K562 (cell line): ENCODE results near the gene CRELD2. TPM values are rescaled to one million over a fixed set of nuclear protein-coding genes. Genes with fewer than 3 reads are reported as not detected.
A peak's percentile ranks its signal among the peaks of the same experiment; 100 is the strongest.

Experiments used
- ATAC-seq: fragments of 200-7000 bp; cut with Tn5 transposase; 3 replicates; pipeline ENCODE4 v1.9.1; 2020; ENCODE audit warnings: moderate library complexity
- BruUV-seq: library from RNA; stranded (reverse); fragments of 400-500 nt; replicated peaks from 2 replicates; lab custom pipeline; 2021; lab: Mats Ljungman, UMichigan
- CTCF ChIA-PET: fragments of 300-600 bp; formaldehyde crosslinking; extraction: SDS; loops from one replicate; lab custom pipeline; 2021; ENCODE audit warnings: low intra/inter-chr PET ratio; lab: Yijun Ruan, JAX
- POLR2A ChIA-PET: fragments of 300-600, 350-650 bp; sonication (Branson Sonifier 250); formaldehyde crosslinking; extraction: SDS; loops from one replicate; lab custom pipeline; 2021; ENCODE audit warnings: antibody characterized with exemption, inconsistent platforms; lab: Yijun Ruan, JAX
- DNase-seq, 4 experiments: peaks; one replicate each; pipeline versions ENCODE4 v3.0.0 to v3.0.0-alpha.2; 2011 to 2018; ENCODE audit warnings: low spot score in 3 of 4, mixed read lengths in 3 of 4; ENCODE audit errors: extremely low read depth in 1 of 4
- FAIRE-seq: peaks from 2 replicates; lab custom pipeline; 2011; peaks lifted over from hg19 to GRCh38; lab: Jason Lieb, UNC
- H2AFZ ChIP-seq: 2 replicates; pipeline ENCODE4 v1.6.0; 2011; ENCODE audit warnings: low read depth, low read length, control low read depth, inconsistent platforms
- H3K27ac ChIP-seq: fragments of 200-600 bp; 3 replicates; pipeline ENCODE4 v1.8.0; 2011; ENCODE audit warnings: low read depth, mild to moderate bottlenecking, control low read depth, inconsistent platforms, low read length, moderate library complexity, mixed read lengths; ENCODE audit errors: extremely low read depth
- H3K27me3 ChIP-seq, 2 experiments: fragments of 300-600 bp in 1 of 2; 2 replicates in 1 of 2; 3 replicates in 1 of 2; pipeline versions ENCODE4 v1.6.0 to v1.8.0; 2011; ENCODE audit warnings: inconsistent platforms in 2 of 2, low read length in 2 of 2, mild to moderate bottlenecking in 1 of 2, mixed read lengths in 1 of 2, moderate library complexity in 1 of 2; ENCODE audit not compliant: control insufficient read depth in 2 of 2, insufficient read depth in 2 of 2
- H3K36me3 ChIP-seq: fragments of 300-600 bp; 3 replicates; pipeline ENCODE4 v1.8.0; 2011; ENCODE audit warnings: mild to moderate bottlenecking, low read length, inconsistent platforms; ENCODE audit not compliant: control insufficient read depth, insufficient read depth
- H3K4me1 ChIP-seq, 2 experiments: fragments of 200-600 bp in 1 of 2; replicated peaks in 1 of 2; 2 replicates in 1 of 2; 3 replicates in 1 of 2; pipeline versions ENCODE4 v1.5.1 to v1.8.0; 2011; ENCODE audit warnings: inconsistent platforms in 2 of 2, low read length in 2 of 2, mild to moderate bottlenecking in 1 of 2, mixed read lengths in 1 of 2, moderate library complexity in 1 of 2; ENCODE audit not compliant: control insufficient read depth in 2 of 2, insufficient read depth in 2 of 2
- H3K4me2 ChIP-seq: 2 replicates; pipeline ENCODE4 v1.6.1; 2011; ENCODE audit warnings: low read length, control low read depth, inconsistent platforms, mixed read lengths; ENCODE audit not compliant: insufficient read depth
- H3K4me3 ChIP-seq: fragments of 200-600 bp; sonication (generic), shearing (Covaris generic); 2 replicates; pipeline ENCODE4 v1.5.1; 2016; ENCODE audit warnings: control low read depth, inconsistent platforms
- H3K79me2 ChIP-seq: fragments of 200-600 bp; 3 replicates; pipeline ENCODE4 v1.8.0; 2011; ENCODE audit warnings: low read length, inconsistent platforms; ENCODE audit not compliant: control insufficient read depth, insufficient read depth
- H3K9ac ChIP-seq, 2 experiments: 2 replicates each; pipeline versions ENCODE4 v1.6.0 to v1.6.1; 2011; ENCODE audit warnings: low read depth in 2 of 2, low read length in 2 of 2, control low read depth in 1 of 2, inconsistent platforms in 1 of 2, mild to moderate bottlenecking in 1 of 2, mixed read lengths in 1 of 2; ENCODE audit not compliant: insufficient read depth in 1 of 2
- H3K9me1 ChIP-seq: one replicate; pipeline ENCODE4 v1.6.0; 2011; ENCODE audit warnings: inconsistent platforms, mild to moderate bottlenecking, low read length, moderate library complexity; ENCODE audit not compliant: control insufficient read depth, insufficient read depth
- H3K9me3 ChIP-seq: replicated peaks from 2 replicates; pipeline ENCODE4 v1.5.1; 2011; ENCODE audit warnings: low read depth, low read length, inconsistent platforms; ENCODE audit not compliant: control insufficient read depth, insufficient read depth
- H4K20me1 ChIP-seq: replicated peaks from 2 replicates; pipeline ENCODE4 v1.6.1; 2011; ENCODE audit warnings: low read length, inconsistent platforms, mixed read lengths; ENCODE audit not compliant: control insufficient read depth, insufficient read depth
- BRCA1 ChIP-seq, 2 experiments: fragments of 450-650 bp in 1 of 2; sonication (generic) in 1 of 2; formaldehyde crosslinking in 1 of 2; IDR thresholded peaks; 2 replicates each; pipeline versions ENCODE4 v1.5.0 to v1.6.1; 2017 to 2020; ENCODE audit warnings: mild to moderate bottlenecking in 1 of 2, missing genetic modification reagents in 1 of 2
- HDAC8 ChIP-seq: fragments of 450-650 bp; IDR thresholded peaks from 2 replicates; pipeline ENCODE4 v1.6.1; 2016; ENCODE audit warnings: mild to moderate bottlenecking, missing genetic modification characterization, moderate library complexity, missing compliant biosample characterization
- HDGF ChIP-seq: fragments of 450-650 bp; IDR thresholded peaks from 2 replicates; pipeline ENCODE4 v1.6.1; 2016
- MECOM ChIP-seq: fragments of 250-450 bp; sonication (Bioruptor Pico); IDR thresholded peaks from 2 replicates; pipeline ENCODE4 v1.8.0; 2022; ENCODE audit warnings: inconsistent platforms
- NCOA1 ChIP-seq: fragments of 450-650 bp; IDR thresholded peaks from 2 replicates; pipeline ENCODE4 v1.6.1; 2016; ENCODE audit warnings: low read depth
- NELFE ChIP-seq: IDR thresholded peaks from 2 replicates; pipeline ENCODE4 v1.6.1; 2011; ENCODE audit warnings: mild to moderate bottlenecking; ENCODE audit not compliant: insufficient read depth, insufficient read length
- NR2F6 ChIP-seq: fragments of 450-650 bp; formaldehyde crosslinking; IDR thresholded peaks from 2 replicates; pipeline ENCODE4 v1.4.0; 2020; ENCODE audit warnings: mild to moderate bottlenecking
- POLR2A ChIP-seq: fragments of 450-650 bp; conservative IDR thresholded peaks from 2 replicates; pipeline ENCODE4 v1.6.1; 2016
- PRPF4 ChIP-seq: fragments of 200-400 bp; formaldehyde crosslinking; IDR thresholded peaks from one replicate; pipeline ENCODE4 v1.6.1; 2017; ENCODE audit warnings: low read length, low read depth, mild to moderate bottlenecking; ENCODE audit not compliant: insufficient read depth, poor library complexity, severe bottlenecking
- SNIP1 ChIP-seq: fragments of 450-650 bp; IDR thresholded peaks from 2 replicates; pipeline ENCODE4 v1.7.1; 2017; ENCODE audit warnings: low read depth, mild to moderate bottlenecking
- SUPT5H ChIP-seq: fragments of 450-650 bp; IDR thresholded peaks from 2 replicates; pipeline ENCODE4 v1.6.1; 2016
- ZC3H4 ChIP-seq: sonication (generic); formaldehyde crosslinking; IDR thresholded peaks from 2 replicates; pipeline ENCODE4 v1.9.0; 2021; ENCODE audit warnings: missing genetic modification reagents, borderline replicate concordance
- ZNF134 ChIP-seq: fragments of 250-450 bp; sonication (Bioruptor Pico); conservative IDR thresholded peaks from 2 replicates; pipeline ENCODE4 v1.4.0; 2020
- ZNF217 ChIP-seq: sonication (generic); formaldehyde crosslinking; IDR thresholded peaks from 2 replicates; pipeline ENCODE4 v1.8.0; 2022; ENCODE audit warnings: mild to moderate bottlenecking, missing genetic modification reagents
- ZNF717 ChIP-seq: fragments of 250-450 bp; sonication (Bioruptor Pico); IDR thresholded peaks from 2 replicates; pipeline ENCODE4 v1.5.0; 2021
- WGBS: fragments of 100-300 bp; shearing (Covaris generic); methylation state at CpG from one replicate; pipeline ENCODE4 v1.1.6; 2016; ENCODE audit warnings: low coverage, mixed read lengths; ENCODE audit not compliant: insufficient coverage; ENCODE audit errors: missing lambda C conversion rate; 5-methylcytosine and 5-hydroxymethylcytosine counted together
- in situ Hi-C: fragments of 300-500 bp; cut with MboI; formaldehyde crosslinking; loops from 4 replicates; pipeline ENCODE4 v1.15.0; 2018; ENCODE audit warnings: inconsistent platforms, mixed read lengths
- intact Hi-C: fragments of 100-400 bp; cut with micrococcal nuclease; formaldehyde crosslinking; loops from 2 replicates; pipeline ENCODE4 v1.14.2; 2022
- polyA plus RNA-seq, 8 experiments: library from polyadenylated mRNA; depleted of rRNA in 4 of 8; stranded (reverse) in 5 of 8; unstranded in 3 of 8; fragments of >200 nt; fragmentation: Nextera tagmentation in 2 of 8; fragmentation: Illumina TruSeq in 1 of 8; extraction: Ambion mirVana in 2 of 8; extraction: Trizol in 1 of 8; gene quantifications; 2 replicates each; pipeline versions ENCODE4 v1.2.1 to v1.2.3, GENCODE V29; 2011 to 2014; ENCODE audit warnings: inconsistent platforms in 1 of 8, missing spikeins in 1 of 8
- total RNA-seq, 7 experiments: library from RNA; depleted of rRNA in 6 of 7; stranded (reverse); fragments of >200 nt in 6 of 7; fragmentation: Illumina TruSeq in 2 of 7; extraction: Trizol in 2 of 7; gene quantifications; 2 replicates each; pipeline versions ENCODE4 v1.2.1 to v1.2.3, GENCODE V29; 2011 to 2021; ENCODE audit warnings: low replicate concordance in 1 of 7
- TF ChIP-seq, protein P1 (sequence below), 2 experiments: fragments of 450-650 bp; IDR thresholded peaks; 2 replicates each; pipeline ENCODE4 v1.6.1; 2018; ENCODE audit warnings: mild to moderate bottlenecking in 2 of 2, low read depth in 1 of 2; ENCODE audit not compliant: partially characterized antibody in 2 of 2
- TF ChIP-seq, protein P2 (sequence below): fragments of 450-650 bp; formaldehyde crosslinking; IDR thresholded peaks from 2 replicates; pipeline ENCODE4 v1.4.0; 2020; ENCODE audit warnings: mild to moderate bottlenecking

The CRELD2 gene
- total and polyA plus RNA-seq, 9 of the 15 experiments (the other 6 are each of a cell fraction or from before 2014, with no cell fraction given): 0.96 to 25.3 (median 8.8) TPM

DNA sequence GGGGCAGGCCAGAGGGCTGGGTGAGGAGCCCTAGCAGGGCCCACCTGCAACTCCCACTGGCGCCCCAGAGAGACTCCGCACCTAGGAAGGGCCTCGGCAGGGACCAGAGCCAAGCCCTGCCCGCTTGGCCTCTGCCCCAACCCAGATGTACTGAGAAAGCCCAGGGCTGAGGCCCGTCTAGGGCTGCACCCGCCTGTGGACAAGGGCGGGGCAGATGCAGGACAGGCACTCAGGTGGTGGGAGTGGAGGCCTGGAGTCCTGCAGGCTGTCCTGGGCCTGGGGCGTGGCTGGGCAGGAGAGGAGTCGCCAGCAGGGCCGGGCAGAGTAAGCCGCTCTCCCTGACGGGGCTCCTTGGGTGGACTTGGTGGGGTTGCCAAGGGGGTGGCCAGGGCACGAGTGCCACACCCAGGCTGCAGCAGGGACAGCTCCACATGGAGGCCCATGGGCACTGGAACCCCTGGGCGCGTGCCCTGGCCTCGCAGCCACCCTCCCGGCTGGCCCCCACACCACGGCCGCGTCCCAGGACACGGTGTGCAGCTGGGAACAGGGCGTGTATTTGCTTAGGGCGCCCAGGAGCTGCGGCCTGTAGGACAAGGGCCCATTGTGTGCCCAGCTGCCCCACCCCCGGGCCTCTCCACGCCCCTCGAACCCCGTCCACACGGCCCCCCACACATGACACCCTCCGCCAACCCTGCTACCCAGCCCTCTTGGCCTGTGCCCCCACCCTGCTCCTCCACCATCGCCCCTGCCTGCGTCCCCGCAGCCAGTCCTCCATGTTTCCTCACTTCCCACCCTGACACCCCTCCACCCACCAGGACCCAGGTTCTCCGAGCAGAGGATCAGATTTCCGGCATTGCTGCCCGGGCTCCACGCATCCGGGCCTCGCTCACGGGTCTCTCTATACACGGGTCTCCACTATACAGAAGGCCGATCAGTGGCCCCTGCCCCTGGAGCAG is 30.8 kb downstream of the CRELD2 start:
- Histone ChIP-seq H3K79me2 (no peaks in the 10 kb centered on the region), H3K4me3 (no peak overlapping the region), H3K27ac (no peak overlapping the region), H4K20me1 (no peaks in the 10 kb centered on the region), H2AFZ (no peak overlapping the region), H3K27me3 (no peaks in the 10 kb centered on the region), H3K9me3 (no peaks in the 10 kb centered on the region), H3K4me1 (peaks cover 5 to 87% of the 10 kb centered on the region in 2 experiments; a peak in 3 of 5 replicates), H3K36me3 (no peaks in the 10 kb centered on the region), H3K9me1 (no peaks in the 10 kb centered on the region), H3K4me2 (no peak overlapping the region), H3K9ac (peak overlapping the region in 1 of 2 experiments; percentile 9; a peak in 1 of 4 replicates)
- ChIA-PET POLR2A (no interaction called here), CTCF (no interaction called here)
- TF ChIP-seq HDAC8 (tag) (no peak), POLR2A (no peak), SNIP1 (no peak), ZNF134 (CRISPR knock-in tag) (no peak), HDGF (no peak), PRPF4 (no peak), NELFE (no peak), ZNF217 (CRISPR knock-in tag) (no peak), BRCA1 (IDR thresholded peaks at IDR 0.05) (no peak), BRCA1 (CRISPR knock-in tag; IDR thresholded peaks at IDR 0.05) (no peak), NCOA1 (no peak), SUPT5H (no peak), NR2F6 (CRISPR knock-in tag) (no peak), MECOM (CRISPR knock-in tag) (no peak), ZC3H4 (CRISPR knock-in tag) (no peak), ZNF717 (no peak)
- TF ChIP-seq, protein P1, sequence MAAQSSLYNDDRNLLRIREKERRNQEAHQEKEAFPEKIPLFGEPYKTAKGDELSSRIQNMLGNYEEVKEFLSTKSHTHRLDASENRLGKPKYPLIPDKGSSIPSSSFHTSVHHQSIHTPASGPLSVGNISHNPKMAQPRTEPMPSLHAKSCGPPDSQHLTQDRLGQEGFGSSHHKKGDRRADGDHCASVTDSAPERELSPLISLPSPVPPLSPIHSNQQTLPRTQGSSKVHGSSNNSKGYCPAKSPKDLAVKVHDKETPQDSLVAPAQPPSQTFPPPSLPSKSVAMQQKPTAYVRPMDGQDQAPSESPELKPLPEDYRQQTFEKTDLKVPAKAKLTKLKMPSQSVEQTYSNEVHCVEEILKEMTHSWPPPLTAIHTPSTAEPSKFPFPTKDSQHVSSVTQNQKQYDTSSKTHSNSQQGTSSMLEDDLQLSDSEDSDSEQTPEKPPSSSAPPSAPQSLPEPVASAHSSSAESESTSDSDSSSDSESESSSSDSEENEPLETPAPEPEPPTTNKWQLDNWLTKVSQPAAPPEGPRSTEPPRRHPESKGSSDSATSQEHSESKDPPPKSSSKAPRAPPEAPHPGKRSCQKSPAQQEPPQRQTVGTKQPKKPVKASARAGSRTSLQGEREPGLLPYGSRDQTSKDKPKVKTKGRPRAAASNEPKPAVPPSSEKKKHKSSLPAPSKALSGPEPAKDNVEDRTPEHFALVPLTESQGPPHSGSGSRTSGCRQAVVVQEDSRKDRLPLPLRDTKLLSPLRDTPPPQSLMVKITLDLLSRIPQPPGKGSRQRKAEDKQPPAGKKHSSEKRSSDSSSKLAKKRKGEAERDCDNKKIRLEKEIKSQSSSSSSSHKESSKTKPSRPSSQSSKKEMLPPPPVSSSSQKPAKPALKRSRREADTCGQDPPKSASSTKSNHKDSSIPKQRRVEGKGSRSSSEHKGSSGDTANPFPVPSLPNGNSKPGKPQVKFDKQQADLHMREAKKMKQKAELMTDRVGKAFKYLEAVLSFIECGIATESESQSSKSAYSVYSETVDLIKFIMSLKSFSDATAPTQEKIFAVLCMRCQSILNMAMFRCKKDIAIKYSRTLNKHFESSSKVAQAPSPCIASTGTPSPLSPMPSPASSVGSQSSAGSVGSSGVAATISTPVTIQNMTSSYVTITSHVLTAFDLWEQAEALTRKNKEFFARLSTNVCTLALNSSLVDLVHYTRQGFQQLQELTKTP (IDR thresholded peaks at IDR 0.05; ENCODE audit: low read depth in 1 of 2, partially characterized antibody in 2 of 2): no peak
- TF ChIP-seq, protein P2, sequence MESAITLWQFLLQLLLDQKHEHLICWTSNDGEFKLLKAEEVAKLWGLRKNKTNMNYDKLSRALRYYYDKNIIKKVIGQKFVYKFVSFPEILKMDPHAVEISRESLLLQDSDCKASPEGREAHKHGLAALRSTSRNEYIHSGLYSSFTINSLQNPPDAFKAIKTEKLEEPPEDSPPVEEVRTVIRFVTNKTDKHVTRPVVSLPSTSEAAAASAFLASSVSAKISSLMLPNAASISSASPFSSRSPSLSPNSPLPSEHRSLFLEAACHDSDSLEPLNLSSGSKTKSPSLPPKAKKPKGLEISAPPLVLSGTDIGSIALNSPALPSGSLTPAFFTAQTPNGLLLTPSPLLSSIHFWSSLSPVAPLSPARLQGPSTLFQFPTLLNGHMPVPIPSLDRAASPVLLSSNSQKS (CRISPR knock-in tag): no peak
- DNase-seq: peak in 1 of 4 experiments; percentile 12
- 65% methylated on average over 19 of the region's 42 CpGs for WGBS
- no peak for FAIRE-seq
- no peak for ATAC-seq
- no TSS peak for BruUV-seq
- intact Hi-C loops (no loop called here), in situ Hi-C loops (no loop called here)
